ENCODE measurements around the gene KCNIP4.

DNA sequence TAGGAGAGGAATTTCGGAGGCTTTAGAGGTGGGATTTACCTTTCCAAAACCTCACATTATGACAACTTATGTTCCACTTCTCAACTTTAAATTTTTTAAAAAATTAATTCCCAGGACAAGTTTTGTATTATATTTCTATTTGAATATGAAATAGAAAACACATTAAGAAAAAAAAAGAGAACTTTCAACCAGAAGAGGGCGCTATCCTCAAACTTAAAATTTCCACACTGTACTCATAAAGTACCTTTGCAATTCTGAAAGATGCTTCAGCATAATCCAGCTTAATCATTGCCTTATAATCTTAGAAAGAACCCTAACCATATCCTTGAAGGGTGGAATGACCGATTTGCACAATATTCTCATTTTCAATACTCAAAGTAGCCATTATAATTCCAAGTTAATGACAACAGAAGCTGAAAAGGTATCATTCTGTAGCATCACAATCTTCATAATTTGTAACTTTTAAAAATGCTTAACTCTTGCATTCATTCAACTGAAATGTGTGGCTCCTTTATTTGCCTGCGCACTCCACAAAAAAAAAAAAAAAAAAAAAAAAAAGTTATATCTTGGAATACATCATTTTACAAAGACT is 158.0 kb downstream of the KCNIP4 start:
- TF ChIP-seq, protein P1, sequence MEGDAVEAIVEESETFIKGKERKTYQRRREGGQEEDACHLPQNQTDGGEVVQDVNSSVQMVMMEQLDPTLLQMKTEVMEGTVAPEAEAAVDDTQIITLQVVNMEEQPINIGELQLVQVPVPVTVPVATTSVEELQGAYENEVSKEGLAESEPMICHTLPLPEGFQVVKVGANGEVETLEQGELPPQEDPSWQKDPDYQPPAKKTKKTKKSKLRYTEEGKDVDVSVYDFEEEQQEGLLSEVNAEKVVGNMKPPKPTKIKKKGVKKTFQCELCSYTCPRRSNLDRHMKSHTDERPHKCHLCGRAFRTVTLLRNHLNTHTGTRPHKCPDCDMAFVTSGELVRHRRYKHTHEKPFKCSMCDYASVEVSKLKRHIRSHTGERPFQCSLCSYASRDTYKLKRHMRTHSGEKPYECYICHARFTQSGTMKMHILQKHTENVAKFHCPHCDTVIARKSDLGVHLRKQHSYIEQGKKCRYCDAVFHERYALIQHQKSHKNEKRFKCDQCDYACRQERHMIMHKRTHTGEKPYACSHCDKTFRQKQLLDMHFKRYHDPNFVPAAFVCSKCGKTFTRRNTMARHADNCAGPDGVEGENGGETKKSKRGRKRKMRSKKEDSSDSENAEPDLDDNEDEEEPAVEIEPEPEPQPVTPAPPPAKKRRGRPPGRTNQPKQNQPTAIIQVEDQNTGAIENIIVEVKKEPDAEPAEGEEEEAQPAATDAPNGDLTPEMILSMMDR (IDR thresholded peaks at IDR 0.05 in 8 of 11, conservative IDR thresholded peaks at IDR 0.05 in 3 of 11) = peak in 5 of 11 experiments; percentile 15 to 32 (median 22)
- TF ChIP-seq POLR2A (IDR thresholded peaks at IDR 0.05) = no peak
- TF ChIP-seq POLR2AphosphoS5 (IDR thresholded peaks at IDR 0.05) = no peak
